ENCODE data around the gene SPDYE4. TPM values are rescaled to one million over a fixed set of nuclear protein-coding genes. Genes with fewer than 3 reads are reported as not detected.

The SPDYE4 gene
- total and polyA plus RNA-seq, 9 donors: not detected

DNA sequence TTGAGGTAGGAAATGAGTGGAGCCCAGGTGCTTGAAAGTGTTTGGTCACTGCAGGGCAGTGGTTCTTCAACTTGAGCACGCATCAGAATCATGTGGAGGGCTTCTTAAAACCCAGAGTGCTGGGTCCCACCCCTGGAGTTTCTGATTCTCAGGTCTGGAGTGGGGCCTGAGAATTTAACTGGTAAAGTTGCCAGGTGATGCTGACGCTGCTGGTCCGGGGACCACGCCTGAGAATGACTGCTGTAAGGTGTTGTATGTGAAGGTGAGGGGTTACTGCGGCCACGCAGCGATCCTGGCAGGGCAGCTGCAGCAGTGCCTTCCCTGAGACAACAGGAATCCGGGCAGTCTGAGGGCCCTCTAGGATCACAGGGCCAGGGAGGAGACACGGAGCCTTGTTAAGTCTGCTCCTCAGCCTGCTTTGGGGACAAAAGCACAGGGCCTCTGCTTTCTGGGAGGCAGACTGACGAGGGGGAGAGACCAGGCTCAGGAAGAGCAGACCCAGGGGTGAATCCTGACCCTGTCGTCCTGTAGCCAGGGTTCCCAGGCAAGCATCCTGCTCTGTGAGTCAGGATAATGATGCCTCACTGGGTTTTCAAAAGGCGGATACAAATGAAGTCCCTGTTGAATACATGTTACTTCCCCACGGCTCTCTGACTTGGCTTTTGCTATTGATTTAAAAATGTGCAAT lies 30.0 kb downstream of the SPDYE4 start:
- Histone ChIP-seq H3K4me3 (no peak overlapping the region), H3K36me3 (no peaks in the 10 kb centered on the region), H3K27ac (no peak overlapping the region), H3K27me3 (no peaks in the 10 kb centered on the region), H3K4me1 (ENCODE audit: insufficient read depth) (peaks cover 2% of the 10 kb centered on the region), H3K9me3 (no peaks in the 10 kb centered on the region)
- 83 to 90% (median 89%) methylated on average over 13 of the region's 13 CpGs for WGBS, 3 donors
- DNase-seq: no peak
- TF ChIP-seq EP300 (IDR thresholded peaks at IDR 0.05) (no peak), POLR2A (IDR thresholded peaks at IDR 0.05) (no peak)
- TF ChIP-seq, protein P1, sequence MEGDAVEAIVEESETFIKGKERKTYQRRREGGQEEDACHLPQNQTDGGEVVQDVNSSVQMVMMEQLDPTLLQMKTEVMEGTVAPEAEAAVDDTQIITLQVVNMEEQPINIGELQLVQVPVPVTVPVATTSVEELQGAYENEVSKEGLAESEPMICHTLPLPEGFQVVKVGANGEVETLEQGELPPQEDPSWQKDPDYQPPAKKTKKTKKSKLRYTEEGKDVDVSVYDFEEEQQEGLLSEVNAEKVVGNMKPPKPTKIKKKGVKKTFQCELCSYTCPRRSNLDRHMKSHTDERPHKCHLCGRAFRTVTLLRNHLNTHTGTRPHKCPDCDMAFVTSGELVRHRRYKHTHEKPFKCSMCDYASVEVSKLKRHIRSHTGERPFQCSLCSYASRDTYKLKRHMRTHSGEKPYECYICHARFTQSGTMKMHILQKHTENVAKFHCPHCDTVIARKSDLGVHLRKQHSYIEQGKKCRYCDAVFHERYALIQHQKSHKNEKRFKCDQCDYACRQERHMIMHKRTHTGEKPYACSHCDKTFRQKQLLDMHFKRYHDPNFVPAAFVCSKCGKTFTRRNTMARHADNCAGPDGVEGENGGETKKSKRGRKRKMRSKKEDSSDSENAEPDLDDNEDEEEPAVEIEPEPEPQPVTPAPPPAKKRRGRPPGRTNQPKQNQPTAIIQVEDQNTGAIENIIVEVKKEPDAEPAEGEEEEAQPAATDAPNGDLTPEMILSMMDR (IDR thresholded peaks at IDR 0.05): no peak
- intact Hi-C loops (cut with DNase I): loop anchor here in 1 of 4 donors (5.0 kb wide), 1 partner anchor 699 kb away; no protein-coding TSS in a partner anchor

DNA sequence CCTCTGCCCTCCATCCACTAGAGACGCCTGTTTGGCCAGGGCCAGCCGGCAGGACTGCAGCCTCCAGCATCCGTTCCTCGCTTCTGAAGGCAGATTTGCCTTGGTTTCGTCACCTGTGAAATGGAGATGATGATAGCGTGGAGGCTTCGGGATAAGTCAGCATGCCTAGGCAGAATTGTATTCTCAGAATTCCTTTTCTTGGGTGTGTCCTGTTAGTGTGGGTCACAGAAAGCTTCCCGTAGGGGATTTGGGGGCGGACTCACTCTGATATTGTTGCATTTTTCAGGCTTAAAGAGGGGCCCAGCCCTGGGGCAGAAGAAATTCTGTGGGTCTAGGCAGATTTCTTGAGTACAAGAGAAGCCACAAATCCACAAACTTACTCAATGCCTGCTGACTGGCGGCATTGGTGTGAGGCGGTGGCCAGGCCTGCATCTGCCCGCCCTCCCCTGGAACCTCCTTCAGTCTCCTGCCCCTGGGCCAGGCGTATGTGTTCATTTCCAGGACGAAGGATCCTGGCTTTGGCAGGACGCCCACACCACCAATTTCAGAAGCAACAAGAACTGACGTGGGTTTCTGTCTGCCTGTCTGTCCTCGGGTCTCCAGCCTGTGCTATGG lies 31.3 kb downstream of the SPDYE4 start:
- intact Hi-C loops (cut with DNase I): loop anchor here in 1 of 4 donors (5.0 kb wide), 1 partner anchor 700 kb away; no protein-coding TSS in a partner anchor
- no peak overlapping the region for H3K27ac ChIP-seq
- 67 to 71% (median 69%) methylated on average over 17 of the region's 17 CpGs for WGBS, 3 donors

DNA sequence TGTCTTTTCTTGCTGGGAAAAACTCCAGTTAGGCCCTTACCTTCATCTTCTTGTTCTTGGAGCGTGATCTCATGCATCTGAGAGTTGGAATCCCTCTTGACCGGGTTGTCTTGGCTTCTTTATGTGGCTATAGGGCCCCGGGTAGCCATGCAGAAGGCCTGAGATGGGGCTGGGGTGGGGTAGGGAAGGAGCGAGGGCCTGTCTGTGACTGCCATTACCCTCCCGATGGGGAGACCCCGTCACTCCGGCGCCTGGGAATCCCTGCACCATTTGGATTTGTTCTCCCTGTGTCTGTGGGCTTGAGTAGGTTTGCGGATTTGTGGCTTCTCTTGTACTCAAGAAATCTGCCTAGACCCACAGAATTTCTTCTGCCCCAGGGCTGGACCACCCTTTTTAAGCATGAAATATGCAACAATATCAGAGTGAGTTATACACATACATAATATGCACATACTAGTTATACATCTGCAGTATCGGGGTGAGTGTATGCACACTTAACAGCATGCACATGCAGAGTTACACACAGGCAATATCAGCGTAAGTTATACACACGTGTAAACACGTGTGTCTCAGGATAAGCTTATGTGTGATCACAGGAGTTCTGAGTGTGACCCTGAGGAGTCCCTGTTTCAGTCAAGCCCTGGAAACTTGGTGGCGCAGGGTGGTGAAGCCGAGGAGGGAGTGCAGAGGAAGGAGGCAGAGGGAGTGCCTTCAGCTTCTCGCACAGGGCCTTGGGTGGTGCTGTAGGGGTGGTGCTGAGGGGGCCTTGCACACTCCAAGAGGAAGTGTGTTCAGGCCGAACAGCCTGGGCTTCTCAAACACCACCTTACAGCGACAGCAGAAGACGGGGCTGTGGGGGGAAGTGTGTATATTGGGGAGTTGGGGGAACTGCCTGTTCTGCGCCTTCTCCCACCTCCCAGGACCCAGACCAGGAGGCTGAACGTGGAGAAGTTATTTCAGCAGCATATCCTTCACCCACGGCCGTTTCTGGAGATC lies 32.2 kb downstream of the SPDYE4 start:
- H3K4me1 ChIP-seq (ENCODE audit: insufficient read depth): peaks cover 2% of the 10 kb centered on the region
- H3K4me3 ChIP-seq: no peak overlapping the region
- H3K27ac ChIP-seq: no peak overlapping the region
- DNase-seq: no peak
- no peaks in the 10 kb centered on the region for H3K27me3 ChIP-seq
- H3K9me3 ChIP-seq: no peaks in the 10 kb centered on the region
- WGBS, 3 donors: 84 to 92% (median 89%) methylated on average over 23 of the region's 23 CpGs
- no peaks in the 10 kb centered on the region for H3K36me3 ChIP-seq
- intact Hi-C loops (cut with DNase I): loop anchor here in 1 of 4 donors (5.0 kb wide), 1 partner anchor 701 kb away; no protein-coding TSS in a partner anchor
- TF ChIP-seq EP300 (IDR thresholded peaks at IDR 0.05): no peak
- no peak for TF ChIP-seq POLR2A (IDR thresholded peaks at IDR 0.05)
- TF ChIP-seq, protein P1 (IDR thresholded peaks at IDR 0.05): no peak

More for the DNA sequence above, 31.3 kb downstream of the SPDYE4 start:
- H3K4me1 ChIP-seq (ENCODE audit: insufficient read depth): peaks cover 2% of the 10 kb centered on the region
- no peaks in the 10 kb centered on the region for H3K36me3 ChIP-seq
- TF ChIP-seq EP300 (IDR thresholded peaks at IDR 0.05): no peak
- TF ChIP-seq, protein P1 (IDR thresholded peaks at IDR 0.05): no peak
- TF ChIP-seq POLR2A (IDR thresholded peaks at IDR 0.05): no peak
- no peaks in the 10 kb centered on the region for H3K27me3 ChIP-seq
- no peak overlapping the region for H3K4me3 ChIP-seq
- DNase-seq: no peak
- H3K9me3 ChIP-seq: no peaks in the 10 kb centered on the region

DNA sequence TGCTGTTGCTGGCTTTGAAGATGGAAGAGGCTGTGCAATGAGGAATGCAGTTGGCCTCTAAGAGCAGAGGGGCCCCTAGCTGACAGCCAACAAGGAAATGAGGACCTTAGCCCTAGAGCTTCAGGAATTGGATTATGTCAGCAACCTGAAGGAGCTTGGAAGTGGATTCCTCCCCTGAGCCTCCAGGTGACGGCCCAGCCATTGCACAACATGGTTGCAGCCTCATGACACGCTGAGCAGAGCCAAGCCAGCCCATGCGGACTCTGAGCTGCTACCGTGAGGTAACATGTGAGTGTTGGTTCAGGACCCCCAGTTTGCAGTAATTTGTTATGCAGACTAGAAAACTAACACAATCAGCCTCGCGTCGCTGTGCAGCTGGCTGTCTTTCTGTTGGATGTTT lies 33.9 kb downstream of the SPDYE4 start:
- TF ChIP-seq, protein P1 (IDR thresholded peaks at IDR 0.05): no peak
- TF ChIP-seq EP300 (IDR thresholded peaks at IDR 0.05) (no peak), POLR2A (IDR thresholded peaks at IDR 0.05) (no peak)
- intact Hi-C loops (cut with DNase I): no loop called here
- 96 to 97% (median 96%) methylated on average over 7 of the region's 7 CpGs for WGBS, 3 donors
- Histone ChIP-seq H3K27me3 (no peaks in the 10 kb centered on the region), H3K4me1 (ENCODE audit: insufficient read depth) (peaks cover 2% of the 10 kb centered on the region), H3K4me3 (no peak overlapping the region), H3K36me3 (no peaks in the 10 kb centered on the region), H3K27ac (no peak overlapping the region), H3K9me3 (no peaks in the 10 kb centered on the region)
- DNase-seq: no peak
